Common myeloid progenitor, CD34-positive (primary cell): ENCODE measurements around the gene ERBB4.

Source experiments
- CTCF ChIA-PET: fragments of 350-600 bp; sonication (Branson Sonifier 250); formaldehyde crosslinking; loops from one replicate; lab custom pipeline; 2021; ENCODE audit warnings: antibody characterized with exemption; lab: Charles Lee
- POLR2A ChIA-PET: fragments of 350-600 bp; sonication (Branson Sonifier 250); formaldehyde crosslinking; loops from one replicate; lab custom pipeline; 2021; ENCODE audit warnings: antibody characterized with exemption; lab: Charles Lee
- DNase-seq, 3 donors: peaks; one replicate each; pipeline versions ENCODE4 v3.0.0 to v3.0.0-alpha.2; 2013
- H3K27ac ChIP-seq, 2 experiments: 1 replicate in 1 of 2; 2 replicates in 1 of 2; pipeline ENCODE4 v1.7.0; 2013; ENCODE audit warnings: inconsistent platforms in 2 of 2, low read length in 2 of 2, mild to moderate bottlenecking in 2 of 2, low read depth in 1 of 2, moderate library complexity in 1 of 2; ENCODE audit not compliant: severe bottlenecking in 2 of 2, insufficient read depth in 1 of 2, poor library complexity in 1 of 2
- H3K27me3 ChIP-seq, 5 experiments: replicated peaks in 2 of 5; 1 replicate in 3 of 5; 2 replicates in 2 of 5; pipeline versions ENCODE4 v1.6.1 to v1.7.0; 2013; ENCODE audit warnings: low read length in 4 of 5, mild to moderate bottlenecking in 2 of 5, moderate library complexity in 2 of 5, inconsistent platforms in 1 of 5; ENCODE audit not compliant: insufficient read depth in 5 of 5, control insufficient read depth in 4 of 5
- H3K36me3 ChIP-seq, 4 experiments: 1 replicate in 2 of 4; 2 replicates in 2 of 4; pipeline versions ENCODE4 v1.6.1 to v1.7.0; 2013; ENCODE audit warnings: low read length in 3 of 4, control low read depth in 1 of 4, mild to moderate bottlenecking in 1 of 4; ENCODE audit not compliant: control insufficient read depth in 4 of 4, insufficient read depth in 4 of 4
- H3K4me1 ChIP-seq, 4 experiments: 1 replicate in 3 of 4; 2 replicates in 1 of 4; pipeline versions ENCODE4 v1.6.1 to v1.7.1; 2013; ENCODE audit warnings: low read length in 3 of 4, mild to moderate bottlenecking in 3 of 4, control low read depth in 1 of 4, inconsistent platforms in 1 of 4, moderate library complexity in 1 of 4; ENCODE audit not compliant: control insufficient read depth in 4 of 4, insufficient read depth in 4 of 4; ENCODE audit errors: control extremely low read depth in 1 of 4
- H3K4me3 ChIP-seq, 7 experiments: 1 replicate in 4 of 7; 2 replicates in 3 of 7; pipeline versions ENCODE4 v1.5.1 to v1.7.0; 2013; ENCODE audit warnings: mild to moderate bottlenecking in 7 of 7, low read length in 6 of 7, moderate library complexity in 6 of 7, inconsistent platforms in 2 of 7, low read depth in 2 of 7, control low read depth in 1 of 7; ENCODE audit not compliant: insufficient read depth in 4 of 7, control insufficient read depth in 1 of 7; ENCODE audit errors: extremely low read depth in 1 of 7
- H3K9me3 ChIP-seq, 5 experiments: 1 replicate in 4 of 5; 2 replicates in 1 of 5; pipeline versions ENCODE4 v1.6.1 to v1.7.1; 2013; ENCODE audit warnings: low read length in 4 of 5, mild to moderate bottlenecking in 2 of 5, inconsistent platforms in 1 of 5, low read depth in 1 of 5, moderate library complexity in 1 of 5; ENCODE audit not compliant: control insufficient read depth in 4 of 5, insufficient read depth in 2 of 5; ENCODE audit errors: control extremely low read depth in 1 of 5
- WGBS: methylation state at CpG from one replicate; pipeline ENCODE4 v1.1.5; 2013; ENCODE audit not compliant: insufficient coverage; 5-methylcytosine and 5-hydroxymethylcytosine counted together

The ERBB4 gene

DNA sequence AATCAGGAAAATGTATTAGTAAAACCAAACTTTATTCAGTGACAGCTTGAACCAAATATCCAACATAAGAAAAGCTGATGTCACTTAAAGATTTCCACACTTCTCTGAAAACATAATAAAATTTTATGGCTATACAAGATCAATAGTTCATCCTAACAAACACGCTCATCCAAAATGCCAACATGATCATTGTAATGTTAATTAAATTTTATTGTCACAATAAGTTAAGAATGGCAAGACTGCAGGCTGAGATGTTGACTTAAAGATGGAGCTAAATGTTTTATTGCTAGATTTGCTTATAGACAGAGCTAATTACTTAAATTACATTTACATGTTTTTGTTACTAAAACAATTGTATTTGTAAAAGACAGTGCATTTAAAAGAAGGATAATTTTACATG lies 140.3 kb downstream of the ERBB4 start:
- Histone ChIP-seq H3K27me3 (no peaks in the 10 kb centered on the region), H3K27ac (no peak overlapping the region), H3K4me3 (no peak overlapping the region), H3K9me3 (no peaks in the 10 kb centered on the region), H3K36me3 (no peaks in the 10 kb centered on the region), H3K4me1 (no peaks in the 10 kb centered on the region)
- POLR2A ChIA-PET = no interaction called here
- DNase-seq = no peak
- CTCF ChIA-PET = no interaction called here
- WGBS = no CpG with 5 or more reads among the region's 1 CpG

GRCh38 chr2:212392544-212392943 lies 146.1 kb downstream of the ERBB4 start:
- ChIA-PET POLR2A (no interaction called here), CTCF (no interaction called here)
- no peak overlapping the region for H3K4me3 ChIP-seq
- no peaks in the 10 kb centered on the region for H3K36me3 ChIP-seq
- H3K4me1 ChIP-seq = no peaks in the 10 kb centered on the region
- H3K9me3 ChIP-seq = no peaks in the 10 kb centered on the region
- no peak overlapping the region for H3K27ac ChIP-seq
- WGBS = 100% methylated on average over 2 of the region's 3 CpGs
- DNase-seq = no peak
- H3K27me3 ChIP-seq = no peaks in the 10 kb centered on the region

GRCh38 chr2:212392043-212392442 lies 146.6 kb downstream of the ERBB4 start:
- H3K27ac ChIP-seq = no peak overlapping the region
- CTCF ChIA-PET = no interaction called here
- no peaks in the 10 kb centered on the region for H3K36me3 ChIP-seq
- no peaks in the 10 kb centered on the region for H3K27me3 ChIP-seq
- no peaks in the 10 kb centered on the region for H3K9me3 ChIP-seq
- no CpG with 5 or more reads among the region's 2 CpGs for WGBS
- no peak overlapping the region for H3K4me3 ChIP-seq
- DNase-seq = no peak
- no peaks in the 10 kb centered on the region for H3K4me1 ChIP-seq
- POLR2A ChIA-PET = no interaction called here

GRCh38 chr2:212387146-212387545 lies 151.5 kb downstream of the ERBB4 start:
- DNase-seq = no peak
- Histone ChIP-seq H3K27ac (no peak overlapping the region), H3K9me3 (no peaks in the 10 kb centered on the region), H3K27me3 (no peaks in the 10 kb centered on the region), H3K36me3 (no peaks in the 10 kb centered on the region), H3K4me1 (no peaks in the 10 kb centered on the region), H3K4me3 (no peak overlapping the region)
- ChIA-PET CTCF (no interaction called here), POLR2A (no interaction called here)
- WGBS = 100% methylated on average over 3 of the region's 4 CpGs

DNA sequence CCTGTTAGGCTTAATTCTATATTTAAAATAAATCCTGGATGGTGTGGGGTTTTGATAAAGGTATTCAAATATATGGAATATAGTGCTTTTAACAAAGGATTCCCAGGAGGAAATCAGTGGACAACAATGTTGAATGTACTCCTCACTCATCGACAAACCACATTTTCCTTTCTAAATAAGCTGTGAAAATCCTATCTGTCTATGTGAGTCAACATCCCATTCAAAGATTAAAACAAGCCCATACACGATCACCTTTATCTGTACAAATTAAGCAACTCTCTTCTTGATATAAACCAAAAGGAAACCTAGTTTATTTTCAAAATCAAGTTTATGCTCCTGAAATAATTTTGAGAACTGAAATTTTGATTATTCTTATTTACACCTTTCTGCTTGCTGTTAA lies 153.4 kb downstream of the ERBB4 start:
- no peaks in the 10 kb centered on the region for H3K36me3 ChIP-seq
- H3K27me3 ChIP-seq = no peaks in the 10 kb centered on the region
- H3K9me3 ChIP-seq = no peaks in the 10 kb centered on the region
- ChIA-PET CTCF (no interaction called here), POLR2A (interaction anchor here (0.7 kb wide), 1 partner anchor 265 kb away, joined by 4 read pairs; no protein-coding TSS in a partner anchor)
- no peak overlapping the region for H3K27ac ChIP-seq
- H3K4me1 ChIP-seq = no peaks in the 10 kb centered on the region
- DNase-seq = no peak
- no peak overlapping the region for H3K4me3 ChIP-seq
- WGBS = no CpG with 5 or more reads among the region's 2 CpGs

DNA sequence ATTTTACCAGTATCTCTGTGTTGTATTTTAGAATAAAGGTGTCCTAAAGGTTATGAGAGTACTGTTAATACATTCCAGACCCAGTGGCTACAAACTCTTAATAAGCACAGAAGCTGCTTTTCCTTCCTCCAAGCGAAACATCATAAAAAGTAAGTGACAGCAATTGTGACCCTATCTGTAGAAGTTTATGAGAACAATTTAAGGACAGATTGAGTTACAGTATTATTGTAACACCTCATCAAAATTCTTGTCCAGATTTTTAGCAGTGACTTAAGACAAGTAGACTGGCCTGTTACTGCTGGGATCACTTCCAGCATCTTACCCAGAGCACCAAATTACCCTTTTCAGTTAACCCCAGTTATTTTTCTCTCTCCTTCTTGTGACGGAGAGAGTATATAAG lies 154.6 kb downstream of the ERBB4 start:
- H3K27ac ChIP-seq = no peak overlapping the region
- WGBS = no CpG with 5 or more reads among the region's 2 CpGs
- no peak for DNase-seq
- H3K9me3 ChIP-seq = no peaks in the 10 kb centered on the region
- H3K36me3 ChIP-seq = no peaks in the 10 kb centered on the region
- no peak overlapping the region for H3K4me3 ChIP-seq
- CTCF ChIA-PET = no interaction called here
- POLR2A ChIA-PET = no interaction called here
- H3K27me3 ChIP-seq = no peaks in the 10 kb centered on the region
- no peaks in the 10 kb centered on the region for H3K4me1 ChIP-seq

- Histone ChIP-seq H3K36me3 (no peaks in the 10 kb centered on the region), H3K4me3 (no peak overlapping the region), H3K9me3 (no peaks in the 10 kb centered on the region), H3K27ac (no peak overlapping the region), H3K4me1 (no peaks in the 10 kb centered on the region), H3K27me3 (no peaks in the 10 kb centered on the region)
- CTCF ChIA-PET = no interaction called here
- DNase-seq = no peak
- POLR2A ChIA-PET = no interaction called here
- no CpG with 5 or more reads among the region's 1 CpG for WGBS
Measured at GRCh38 chr2:212381428-212382102, 157.0 kb downstream of the ERBB4 start.
